Mesodermal cell (in vitro differentiated cells): ENCODE results near the gene STX1A. TPM values are rescaled to one million over a fixed set of nuclear protein-coding genes. Genes with fewer than 3 reads are reported as not detected.
A peak's percentile ranks its signal among the peaks of the same experiment; 100 is the strongest.

Source experiments
- H3K27ac ChIP-seq: 2 replicates; pipeline ENCODE4 v1.7.0; 2013; ENCODE audit warnings: mild to moderate bottlenecking, low read depth, low read length, moderate library complexity; ENCODE audit not compliant: severe bottlenecking
- H3K36me3 ChIP-seq: 2 replicates; pipeline ENCODE4 v1.7.1; 2013; ENCODE audit warnings: mild to moderate bottlenecking, low read length, moderate library complexity; ENCODE audit not compliant: control insufficient read depth, insufficient read depth
- H3K4me1 ChIP-seq: one replicate; pipeline ENCODE4 v1.7.1; 2013; ENCODE audit warnings: mild to moderate bottlenecking, low read length; ENCODE audit not compliant: insufficient read depth, control insufficient read depth, poor library complexity, severe bottlenecking
- H3K4me3 ChIP-seq: 2 replicates; pipeline ENCODE4 v1.7.0; 2013; ENCODE audit warnings: low read length, control low read depth, mild to moderate bottlenecking; ENCODE audit not compliant: insufficient read depth, poor library complexity, severe bottlenecking; ENCODE audit errors: extremely low read depth
- H3K9me3 ChIP-seq: 2 replicates; pipeline ENCODE4 v1.7.1; 2013; ENCODE audit warnings: mild to moderate bottlenecking, low read length, moderate library complexity; ENCODE audit not compliant: control insufficient read depth
- WGBS, 2 experiments: methylation state at CpG; one replicate each; pipeline ENCODE4 v1.1.5; 2013; ENCODE audit warnings: missing lambda C conversion rate in 2 of 2; ENCODE audit not compliant: insufficient coverage in 2 of 2; 5-methylcytosine and 5-hydroxymethylcytosine counted together
- polyA plus RNA-seq, 2 experiments: library from polyadenylated mRNA; stranded (reverse); fragments of 50-300 nt; gene quantifications; one replicate each; pipeline ENCODE4 v1.2.3, GENCODE V29; 2013

Gene STX1A
- 15.4 TPM for polyA plus RNA-seq (2013, experiment 1 of 2)
- 10.1 TPM for polyA plus RNA-seq (2013, experiment 2 of 2)

DNA sequence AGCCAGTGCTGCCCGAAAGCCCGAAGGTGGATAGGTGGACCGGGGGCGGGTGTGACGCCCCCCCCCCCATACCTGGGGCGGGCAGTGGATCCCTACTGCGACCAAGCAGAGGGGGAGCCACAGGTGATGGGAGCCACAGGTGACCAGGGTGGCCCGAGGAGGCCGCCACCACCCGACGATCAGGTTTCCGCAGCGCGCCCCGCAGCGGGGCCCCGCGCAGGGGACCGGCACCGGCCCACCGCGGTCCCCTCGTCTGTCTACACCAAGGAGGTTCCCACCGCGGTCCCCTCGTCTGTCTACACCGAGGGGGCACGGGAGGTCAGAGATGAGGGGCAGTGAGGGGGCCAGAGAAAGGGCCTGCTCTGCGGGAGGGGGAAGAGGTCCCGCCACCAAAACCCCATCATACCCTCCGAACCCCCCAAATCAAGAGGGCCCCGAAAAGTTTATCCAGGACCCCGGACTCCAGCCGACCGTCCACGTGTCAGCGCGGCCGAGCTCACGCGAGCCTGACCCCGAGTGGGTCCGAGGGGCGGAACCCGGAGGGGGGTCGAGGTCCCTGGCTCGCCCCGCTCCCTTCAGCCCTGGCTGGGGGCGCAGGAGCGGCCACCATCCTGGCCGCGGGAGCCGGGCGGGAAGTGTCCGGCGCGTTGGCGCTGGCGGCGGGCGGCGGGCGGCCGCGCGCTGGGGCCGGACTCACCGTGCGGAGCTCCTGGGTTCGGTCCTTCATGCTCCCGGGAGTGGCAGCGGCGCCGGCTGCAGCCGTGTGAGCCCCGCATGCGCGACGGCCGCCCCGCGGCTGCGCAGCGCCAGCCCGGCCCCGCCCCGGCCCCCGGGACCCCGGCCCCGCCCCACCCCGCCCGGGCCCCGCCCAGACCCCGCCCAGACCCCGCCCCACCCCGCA lies at the start of gene STX1A:
TSS of gene STX1A (minus strand) at position 765 of the 901 bp plus-strand sequence. CDS start at position 727, 38 bp downstream.
- WGBS, 2 experiments: 2 to 3% methylated on average over 36 to 60 of the region's 96 CpGs
- no peaks in the 10 kb centered on the region for H3K36me3 ChIP-seq
- H3K4me3 ChIP-seq: peak within 1 kb of the TSS; percentile 78
- no peaks in the 10 kb centered on the region for H3K9me3 ChIP-seq
- H3K4me1 ChIP-seq: peaks cover 27% of the 10 kb centered on the region
- no peak within 1 kb of the TSS for H3K27ac ChIP-seq

DNA sequence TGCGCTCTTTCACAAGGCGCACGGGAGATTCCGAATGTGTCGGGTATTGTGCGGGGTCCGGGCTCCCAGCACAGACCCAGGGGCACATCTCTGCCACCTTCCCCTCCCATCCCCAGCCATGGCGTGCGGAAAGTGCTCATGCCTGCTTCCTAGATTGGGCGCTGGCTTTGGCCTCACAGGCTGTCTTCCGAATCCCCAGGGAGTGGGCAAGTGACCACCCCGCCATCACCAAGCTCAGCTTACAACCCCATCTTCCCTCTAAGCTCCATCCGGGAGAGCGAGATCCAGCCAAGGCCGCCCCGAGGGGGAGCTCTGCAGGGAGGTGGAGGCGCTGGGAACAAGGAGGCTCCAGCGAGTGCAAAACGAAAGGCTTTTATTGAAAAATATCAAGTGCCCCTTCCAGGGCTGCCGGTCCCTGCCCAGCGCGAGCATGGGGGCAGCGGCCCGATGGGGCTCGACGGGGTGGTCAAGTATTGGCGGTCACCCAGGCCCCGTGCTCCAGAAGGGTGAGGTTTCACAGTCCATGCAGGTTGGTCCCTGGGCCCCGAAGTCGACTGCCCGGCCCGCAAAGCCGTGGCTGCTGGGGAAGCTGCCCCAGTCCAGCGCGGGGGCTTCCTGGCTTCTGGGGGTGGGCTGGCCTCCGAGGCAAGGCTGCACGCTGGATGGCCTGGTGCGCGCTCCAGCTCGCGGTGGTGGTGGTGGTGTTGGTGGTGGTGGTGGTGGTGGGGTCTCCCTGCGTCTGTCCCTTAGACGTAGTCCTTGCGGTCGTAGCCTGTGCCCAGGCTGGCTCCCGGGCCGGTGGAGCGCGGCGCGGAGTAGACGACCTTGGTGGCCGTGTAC lies 49.4 kb upstream of the STX1A start:
- 91 to 92% methylated on average over 40 to 46 of the region's 53 CpGs for WGBS, 2 experiments
- peaks cover 4% of the 10 kb centered on the region for H3K4me1 ChIP-seq
- H3K36me3 ChIP-seq: no peaks in the 10 kb centered on the region
- H3K9me3 ChIP-seq: no peaks in the 10 kb centered on the region
- no peak overlapping the region for H3K27ac ChIP-seq
- H3K4me3 ChIP-seq: no peak overlapping the region

DNA sequence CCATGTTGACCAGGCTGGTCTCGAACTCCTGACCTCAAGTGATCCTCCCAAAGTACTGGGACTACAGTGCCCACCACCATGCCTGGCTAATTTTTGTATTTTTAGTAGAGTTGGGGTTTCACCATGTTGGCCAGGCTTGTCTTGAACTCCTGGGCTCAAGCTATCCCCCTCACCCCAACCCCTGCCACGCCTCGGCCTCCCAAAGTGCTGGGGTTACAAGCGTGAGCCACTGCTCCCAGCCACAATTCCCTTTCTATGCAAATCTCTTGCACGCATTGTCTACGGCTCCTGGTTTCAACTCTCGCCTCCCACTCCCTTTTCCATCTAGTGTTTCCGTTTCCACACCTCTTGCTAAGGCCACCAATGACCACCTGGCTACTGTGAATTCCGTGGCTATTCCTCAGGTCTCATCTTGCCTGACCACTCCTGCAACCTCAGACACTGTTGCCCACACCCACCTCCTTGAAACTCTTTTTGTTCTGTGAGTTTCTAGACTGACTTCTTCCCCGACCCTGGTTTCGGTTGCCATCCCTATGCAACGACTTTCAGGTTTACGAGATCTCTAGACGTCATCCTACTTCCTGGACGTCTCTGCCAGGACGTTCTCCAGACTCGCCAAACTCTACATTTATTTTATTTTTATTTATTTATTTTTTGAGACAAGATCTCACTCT lies 47.2 kb upstream of the STX1A start:
- Histone ChIP-seq H3K27ac (no peak overlapping the region), H3K36me3 (no peaks in the 10 kb centered on the region), H3K4me1 (peaks cover 4% of the 10 kb centered on the region), H3K9me3 (no peaks in the 10 kb centered on the region), H3K4me3 (no peak overlapping the region)
- 87 to 89% methylated on average over 13 of the region's 17 CpGs for WGBS, 2 experiments

DNA sequence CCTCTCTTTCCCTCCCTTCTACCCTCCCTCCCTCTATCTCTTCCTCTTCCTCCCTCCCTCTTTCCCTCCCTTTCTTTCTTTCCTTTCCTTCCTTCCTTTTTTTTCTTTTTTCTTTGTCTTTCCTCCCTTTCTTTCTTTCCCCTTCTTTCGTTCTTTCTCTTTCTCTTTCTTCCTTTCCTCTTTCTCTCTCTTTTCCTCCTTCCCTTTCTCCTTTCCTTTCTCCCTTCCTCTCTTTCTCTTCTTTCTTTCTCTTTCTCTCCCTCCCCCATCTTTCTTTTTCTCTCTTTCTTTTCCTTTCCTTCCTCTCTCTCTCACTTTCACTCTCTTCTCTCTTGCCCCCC lies 43.2 kb upstream of the STX1A start:
- Histone ChIP-seq H3K27ac (no peak overlapping the region), H3K4me3 (no peak overlapping the region), H3K36me3 (no peaks in the 10 kb centered on the region), H3K4me1 (no peaks in the 10 kb centered on the region), H3K9me3 (no peaks in the 10 kb centered on the region)
- WGBS, 2 experiments: 91% methylated on average over 1 of the region's 1 CpG

DNA sequence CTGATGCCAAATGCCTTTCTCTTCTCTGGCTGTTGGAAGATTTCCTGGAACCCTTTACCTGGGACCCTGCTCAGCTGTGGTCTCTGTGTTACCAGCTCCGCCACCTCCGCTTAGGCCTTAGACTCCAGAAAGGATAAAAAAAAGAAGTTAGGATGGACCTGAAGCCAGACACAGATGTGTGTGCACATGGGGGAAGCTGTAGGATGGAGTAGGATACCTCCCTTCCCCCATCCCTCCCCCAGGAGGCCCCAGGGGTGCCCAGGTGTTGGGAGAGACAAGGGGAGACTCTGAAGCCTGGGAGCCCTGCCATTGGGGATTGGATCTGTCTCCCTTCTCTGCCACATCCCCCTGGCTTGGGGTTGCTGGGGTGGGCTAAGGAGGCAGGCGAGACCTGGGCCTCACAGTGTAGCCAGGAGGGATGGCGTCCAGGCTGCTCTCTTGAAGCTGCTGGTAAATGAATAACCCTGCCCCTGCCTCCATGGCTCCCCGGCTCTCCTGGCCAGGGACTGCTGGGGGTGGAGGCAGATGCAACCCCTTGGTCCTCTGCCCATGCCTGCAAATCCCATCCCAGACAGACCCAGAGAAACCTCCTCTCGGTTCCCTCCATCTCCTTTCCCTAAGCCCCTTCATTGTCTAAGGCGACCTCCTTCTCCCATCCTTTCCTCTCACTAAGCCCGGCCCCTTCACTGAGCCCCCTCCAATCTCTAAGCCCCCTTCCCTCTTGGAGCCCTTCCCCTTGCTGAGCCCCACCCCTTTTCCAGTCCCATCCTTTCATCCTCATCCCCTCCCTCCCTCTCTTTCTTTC lies 42.6 kb upstream of the STX1A start:
- H3K4me1 ChIP-seq: no peaks in the 10 kb centered on the region
- H3K27ac ChIP-seq: no peak overlapping the region
- no peaks in the 10 kb centered on the region for H3K9me3 ChIP-seq
- 56 to 65% methylated on average over 5 to 8 of the region's 8 CpGs for WGBS, 2 experiments
- no peaks in the 10 kb centered on the region for H3K36me3 ChIP-seq
- H3K4me3 ChIP-seq: no peak overlapping the region

DNA sequence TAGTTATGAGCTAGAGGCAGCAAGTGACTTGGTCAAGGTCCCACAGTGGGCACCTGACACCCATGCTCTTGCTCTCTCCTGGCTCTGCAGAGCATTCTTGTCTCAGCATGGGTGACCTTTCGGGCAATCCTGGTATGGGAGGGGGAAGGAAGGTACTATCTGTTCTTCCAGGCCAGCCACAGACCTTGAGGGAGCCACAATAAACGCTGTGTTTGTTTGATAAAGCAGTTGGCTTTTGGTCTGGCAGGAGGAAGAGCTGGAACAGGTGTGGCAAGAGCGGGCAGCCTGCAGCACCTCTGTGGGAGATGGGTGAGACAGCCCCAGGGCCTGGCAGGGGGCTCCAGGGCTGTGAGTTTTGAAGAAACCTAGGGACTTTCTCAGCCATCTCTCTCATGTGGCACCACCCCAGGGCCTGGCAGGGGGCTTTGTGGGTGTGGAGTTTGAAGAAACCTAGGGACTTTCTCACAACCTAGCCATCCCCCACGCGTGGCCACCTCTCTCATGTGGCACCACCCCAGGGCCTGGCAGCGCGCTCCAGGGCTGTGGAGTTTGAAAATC lies 39.2 kb upstream of the STX1A start:
- H3K4me1 ChIP-seq: no peaks in the 10 kb centered on the region
- H3K9me3 ChIP-seq: no peaks in the 10 kb centered on the region
- no peak overlapping the region for H3K4me3 ChIP-seq
- H3K36me3 ChIP-seq: no peaks in the 10 kb centered on the region
- WGBS, 2 experiments: 82 to 89% methylated on average over 1 to 7 of the region's 7 CpGs
- H3K27ac ChIP-seq: no peak overlapping the region

DNA sequence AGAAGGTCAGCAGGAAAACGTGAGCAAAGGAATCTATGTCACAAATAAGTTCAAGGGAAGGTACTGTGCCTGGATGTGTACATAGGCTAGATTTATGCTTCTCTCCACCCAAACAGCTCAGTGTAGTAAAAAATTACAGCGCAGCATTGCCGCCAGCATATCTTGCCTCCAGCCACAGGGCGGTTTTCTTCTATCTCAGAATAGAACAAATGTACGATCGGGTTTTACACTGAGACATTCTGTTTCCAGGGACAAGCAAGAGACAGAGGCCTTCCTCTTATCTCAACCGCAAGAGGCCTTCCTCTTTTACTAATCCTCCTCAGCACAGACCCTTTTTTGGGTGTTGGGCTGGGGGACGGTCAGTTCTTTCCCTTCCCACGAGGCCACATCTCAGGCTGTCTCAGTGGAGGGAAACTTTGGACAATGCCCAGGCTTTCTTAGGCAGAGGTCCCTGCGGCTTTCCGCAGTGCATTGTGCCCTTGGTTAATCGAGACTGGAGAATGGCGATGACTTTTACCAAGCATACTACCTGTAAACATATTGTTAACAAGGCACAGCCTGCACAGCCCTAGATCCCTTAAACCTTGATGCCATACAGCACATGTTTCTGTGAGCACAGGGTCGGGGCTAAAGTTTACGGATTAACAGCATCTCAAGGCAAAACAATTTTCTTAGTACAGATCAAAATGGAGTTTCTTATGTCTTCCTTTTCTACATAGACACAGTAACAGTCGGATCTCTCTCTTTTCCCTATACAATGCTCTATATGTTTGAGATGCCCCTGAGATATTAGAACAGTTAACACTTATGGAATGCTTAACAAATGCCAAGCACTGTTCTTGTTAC lies 30.7 kb upstream of the STX1A start:
- Histone ChIP-seq H3K27ac (no peak overlapping the region), H3K36me3 (no peaks in the 10 kb centered on the region), H3K4me3 (no peak overlapping the region), H3K4me1 (no peaks in the 10 kb centered on the region), H3K9me3 (peaks cover 4% of the 10 kb centered on the region)
- 87 to 89% methylated on average over 14 to 15 of the region's 16 CpGs for WGBS, 2 experiments

DNA sequence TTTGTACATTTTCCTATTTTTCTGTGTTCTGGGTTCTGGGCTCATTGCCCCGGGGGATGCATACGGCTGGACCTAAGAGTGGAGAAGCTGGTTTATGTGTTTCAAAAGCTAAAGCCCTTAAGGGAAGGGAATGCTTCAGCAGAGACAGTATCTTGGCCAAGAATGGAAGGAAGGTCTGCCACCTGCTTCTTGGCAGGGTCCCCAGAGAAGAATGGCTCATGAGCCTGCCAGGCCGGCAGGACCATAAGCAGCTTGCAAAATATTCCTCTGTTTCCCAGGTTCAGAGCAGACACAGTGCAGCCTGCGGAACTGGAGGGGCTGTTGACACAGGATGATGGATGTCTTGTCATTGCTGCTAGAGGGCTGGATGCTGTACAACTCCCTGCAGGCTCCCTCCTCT lies 26.9 kb upstream of the STX1A start:
- Histone ChIP-seq H3K4me1 (peaks cover 9% of the 10 kb centered on the region), H3K9me3 (peaks cover 4% of the 10 kb centered on the region), H3K36me3 (no peaks in the 10 kb centered on the region), H3K27ac (no peak overlapping the region), H3K4me3 (no peak overlapping the region)
- WGBS, 2 experiments: 77 to 93% methylated on average over 4 of the region's 4 CpGs
